ENCODE data around the gene ZNF524.

Gene ZNF524

DNA sequence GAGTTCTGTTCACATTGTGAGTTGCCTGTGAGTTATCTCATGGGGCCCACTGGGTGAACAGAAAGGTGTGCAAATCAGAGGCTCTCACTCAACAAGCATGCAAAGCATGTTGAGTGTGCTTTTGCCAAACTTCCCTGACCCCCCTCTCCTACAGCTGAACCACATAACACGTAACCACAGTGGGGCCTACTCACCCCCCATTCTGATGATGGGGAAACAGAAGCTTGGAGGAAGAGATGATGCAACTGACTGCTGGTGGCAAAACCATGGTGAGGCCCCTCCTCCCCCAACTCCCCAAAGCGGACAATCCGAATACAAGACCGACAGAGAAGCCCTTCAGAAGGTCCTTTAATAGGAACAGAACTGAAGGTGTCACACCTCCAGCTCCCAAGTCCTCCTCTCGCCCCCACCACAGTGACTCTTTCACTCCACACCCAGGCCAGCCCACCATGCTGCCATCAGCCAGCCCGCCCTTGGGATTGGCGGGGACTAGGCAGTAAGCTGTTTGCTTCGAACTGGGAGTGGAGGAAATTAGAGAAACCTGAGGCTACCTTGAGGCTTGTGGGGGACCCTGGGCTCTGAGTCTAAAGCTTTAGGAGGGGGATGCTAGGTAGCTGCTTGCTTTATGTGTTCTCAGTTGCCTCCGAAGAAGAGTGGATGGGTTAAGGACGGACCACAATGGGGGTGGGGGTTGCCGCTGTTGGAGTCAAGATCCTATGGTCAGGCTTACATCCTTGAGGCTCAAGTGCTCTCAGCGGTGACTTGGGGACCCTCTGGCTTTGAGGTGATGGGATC lies 20.5 kb downstream of the ZNF524 start:
- peak; percentile 17 for DNase-seq (ENCODE audit: low spot score)

DNA sequence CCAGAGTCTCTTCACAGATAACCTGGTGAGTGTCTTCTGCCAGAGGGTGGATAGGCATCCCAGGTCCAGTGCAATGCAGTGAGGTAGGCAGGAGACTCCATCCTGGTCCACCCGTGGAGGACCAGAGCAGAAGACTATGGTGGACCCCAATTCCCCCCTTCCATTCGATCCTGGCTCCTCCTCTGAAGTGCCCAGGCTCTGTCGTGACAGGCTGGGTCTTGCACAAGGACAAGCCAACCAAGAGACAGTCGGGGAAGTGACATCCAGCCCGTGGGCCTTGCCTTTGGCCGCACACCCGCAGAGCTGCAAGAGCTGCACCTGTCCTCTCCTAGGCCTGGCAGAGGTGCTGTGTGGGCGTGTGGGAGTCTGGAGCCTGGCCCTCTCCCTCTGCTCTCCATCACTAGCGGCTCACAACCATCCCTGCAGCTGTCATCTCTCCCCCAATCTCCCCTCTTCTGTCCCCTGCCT lies 21.2 kb downstream of the ZNF524 start:
- DNase-seq (ENCODE audit: low spot score): no peak

DNA sequence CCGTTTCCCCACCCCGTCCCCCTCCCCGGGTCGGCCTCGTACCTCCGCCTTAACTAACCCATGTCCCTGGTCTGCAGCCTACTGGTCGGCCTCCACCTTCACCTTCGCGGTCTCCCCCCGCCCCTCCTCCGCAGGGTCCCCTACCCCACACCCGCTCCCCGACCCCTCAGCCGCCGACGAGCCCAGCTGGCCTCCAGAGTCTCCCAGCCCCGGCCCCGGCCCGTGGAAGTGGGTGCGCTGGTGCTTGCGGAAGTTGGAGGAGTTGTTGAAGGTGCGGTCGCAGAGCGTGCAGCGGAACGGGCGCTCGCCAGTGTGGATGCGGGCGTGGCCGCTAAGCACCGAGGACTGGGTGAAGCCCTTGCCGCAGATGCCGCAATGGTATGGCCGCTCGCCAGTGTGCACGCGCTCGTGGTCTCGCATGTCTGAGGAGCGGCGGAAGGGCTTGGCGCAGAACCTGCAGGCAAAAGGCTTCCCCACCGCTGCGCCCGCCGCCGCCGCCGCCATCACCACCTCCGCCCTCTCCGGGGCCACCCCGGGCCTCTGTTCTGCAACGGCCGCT lies 21.7 kb downstream of the ZNF524 start:
- DNase-seq (ENCODE audit: low spot score): no peak

DNA sequence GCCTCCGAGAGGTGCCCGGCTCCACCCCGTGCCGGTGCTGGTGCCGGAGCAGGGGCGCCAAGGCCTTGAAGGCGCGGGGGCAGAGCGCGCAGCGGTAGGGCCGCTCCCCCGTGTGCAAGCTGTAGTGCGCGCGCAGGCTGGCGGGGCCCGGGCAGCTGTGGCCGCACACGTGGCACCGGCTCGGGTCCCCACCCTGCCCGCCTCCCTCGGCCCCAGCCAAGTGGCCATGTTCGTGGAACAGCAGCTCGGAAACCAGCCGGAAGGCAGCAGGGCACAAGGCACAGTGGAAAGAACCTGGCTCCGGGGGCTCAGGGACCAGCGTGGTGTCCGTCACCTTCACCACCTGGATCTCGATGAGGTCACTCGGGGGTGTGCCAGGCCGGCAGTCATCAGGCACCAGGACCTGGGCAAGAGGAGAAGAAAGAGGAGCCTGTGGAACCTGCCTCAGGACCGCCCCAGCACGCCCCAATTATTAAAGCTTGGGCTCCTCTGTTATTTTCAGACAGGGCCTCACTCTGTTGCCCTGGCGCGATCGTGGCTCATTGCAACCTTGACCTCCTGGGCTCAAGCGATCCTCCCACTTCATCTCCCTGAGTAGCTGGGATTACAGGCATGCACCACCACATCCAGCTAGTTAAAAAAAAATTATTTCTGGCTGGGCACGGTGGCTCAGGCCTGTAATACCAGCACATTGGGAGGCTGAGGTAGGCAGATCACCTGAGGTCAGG lies 22.3 kb downstream of the ZNF524 start:
- DNase-seq (ENCODE audit: low spot score): no peak

DNA sequence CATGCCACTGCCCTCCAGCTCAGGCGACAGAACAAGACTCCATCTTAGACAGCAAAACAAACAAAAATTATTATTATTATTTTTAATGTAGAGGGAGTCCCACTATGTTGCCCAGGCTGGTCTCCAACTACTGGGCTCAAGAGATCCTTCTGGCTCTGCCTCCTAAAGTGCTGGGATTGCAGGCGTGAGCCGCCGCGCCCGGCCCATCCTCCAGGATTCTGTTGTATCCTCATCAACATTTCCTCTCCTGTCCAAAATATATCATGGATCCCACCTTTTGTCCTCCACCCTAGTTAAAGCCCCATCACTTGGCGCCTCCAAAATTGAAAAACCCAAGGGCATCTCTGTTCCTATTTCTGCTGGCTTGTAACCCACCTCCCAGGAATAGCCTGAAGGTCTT lies 23.0 kb downstream of the ZNF524 start:
- no peak for DNase-seq (ENCODE audit: low spot score)

DNA sequence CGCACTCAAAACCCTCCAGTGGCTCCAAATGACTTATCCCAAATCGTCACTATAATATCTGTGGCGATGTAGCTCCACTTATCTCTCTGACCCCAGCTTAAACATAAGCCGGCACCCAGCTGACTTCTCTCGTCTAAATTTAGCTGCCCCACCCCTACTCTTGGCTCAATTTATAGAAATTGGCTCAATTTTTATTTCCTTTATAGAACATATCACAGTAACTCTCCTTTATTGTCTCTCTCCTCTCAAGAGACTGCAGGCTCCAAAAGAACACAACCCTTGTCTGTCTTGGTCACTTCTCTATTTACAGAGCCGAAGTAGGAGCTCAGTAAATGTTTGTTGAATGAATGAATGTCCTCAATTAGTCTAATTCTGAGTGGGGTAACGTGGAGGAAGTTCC lies 23.5 kb downstream of the ZNF524 start:
- no peak for DNase-seq (ENCODE audit: low spot score)

DNA sequence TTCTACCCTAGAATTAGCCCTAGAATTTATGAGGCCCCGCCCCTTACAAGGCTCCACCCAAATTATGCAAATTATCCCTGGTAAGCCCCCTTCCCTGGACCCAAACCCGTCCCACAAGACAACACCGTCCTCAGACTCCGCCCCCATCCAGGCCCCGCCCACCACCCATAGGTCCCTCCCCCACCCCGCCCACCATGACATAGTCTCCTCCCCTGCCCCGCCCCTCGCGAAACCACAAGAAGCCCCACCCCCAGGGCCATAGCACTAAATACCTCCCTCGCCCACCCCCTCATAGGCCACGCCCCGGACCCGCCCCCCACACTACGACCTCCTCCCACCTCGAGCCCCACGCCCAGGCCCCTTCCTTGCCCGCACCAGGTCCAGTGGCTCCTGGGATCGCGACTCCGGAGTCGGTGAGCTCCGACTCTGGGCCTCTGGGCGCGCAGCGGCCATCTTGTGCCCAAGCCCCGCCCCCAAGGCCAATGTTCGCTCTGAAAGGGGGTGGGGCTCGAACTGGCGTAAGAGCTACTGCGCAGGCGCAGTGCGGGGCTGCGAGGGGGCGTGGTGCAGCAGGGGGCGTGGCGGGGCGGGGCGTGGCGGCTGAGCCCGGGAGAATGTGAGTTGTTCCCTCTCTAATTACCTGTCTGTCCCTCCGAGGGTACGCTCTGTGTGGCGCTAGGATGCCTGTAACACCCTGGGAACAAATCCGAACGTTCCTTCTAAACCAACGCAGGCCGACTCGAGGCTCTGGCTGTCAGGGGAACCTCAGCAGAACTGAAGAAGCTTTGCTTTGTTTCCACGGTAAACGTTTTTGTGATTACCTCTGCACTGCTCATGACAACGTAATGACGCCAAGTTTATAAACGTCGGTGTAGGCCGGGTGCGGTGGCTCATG lies 24.3 kb downstream of the ZNF524 start, which contains the start of gene ZNF784:
TSS of gene ZNF784 (minus strand) at position 458 of the 895 bp plus-strand sequence. CDS start at position 453, 5 bp downstream.
- peak; percentile 90 for DNase-seq (ENCODE audit: low spot score)

DNA sequence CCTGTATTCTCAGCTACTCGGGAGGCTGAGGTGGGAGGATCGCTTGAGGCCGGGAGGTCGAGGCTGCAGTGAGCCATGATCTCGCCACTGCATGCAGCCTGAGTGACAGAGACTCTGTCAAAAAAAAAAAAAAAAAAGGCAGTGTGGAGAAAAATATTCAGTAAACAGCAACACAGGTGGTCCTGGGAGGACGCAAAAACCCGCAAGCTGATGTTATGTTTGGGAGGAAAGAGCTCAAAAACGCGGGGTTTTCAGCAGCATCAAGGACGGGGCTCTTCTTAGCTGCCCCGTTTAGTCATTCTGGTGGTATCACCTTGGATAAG lies 24.9 kb downstream of the ZNF524 start:
- DNase-seq (ENCODE audit: low spot score): no peak

DNA sequence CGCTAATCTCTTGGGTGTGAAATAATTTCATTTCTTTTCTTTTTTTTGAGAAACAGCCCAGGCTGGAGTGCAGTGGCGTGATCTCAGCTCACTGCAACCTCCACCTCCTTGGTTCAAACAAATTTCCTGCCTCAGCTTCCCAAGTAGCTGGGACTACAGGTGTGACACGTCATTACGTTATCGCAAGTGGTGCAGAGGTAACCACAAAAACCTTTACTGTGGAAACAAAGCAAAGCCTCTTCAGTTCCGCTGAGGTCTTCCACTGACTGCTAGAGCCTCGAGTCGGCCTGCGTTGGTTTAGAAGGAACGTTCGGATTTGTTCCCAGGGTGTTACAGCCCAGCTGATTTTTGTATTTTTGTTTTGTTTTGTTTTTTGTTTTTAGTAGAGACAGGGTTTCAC lies 26.3 kb downstream of the ZNF524 start:
- peak; percentile 73 for DNase-seq (ENCODE audit: low spot score)

DNA sequence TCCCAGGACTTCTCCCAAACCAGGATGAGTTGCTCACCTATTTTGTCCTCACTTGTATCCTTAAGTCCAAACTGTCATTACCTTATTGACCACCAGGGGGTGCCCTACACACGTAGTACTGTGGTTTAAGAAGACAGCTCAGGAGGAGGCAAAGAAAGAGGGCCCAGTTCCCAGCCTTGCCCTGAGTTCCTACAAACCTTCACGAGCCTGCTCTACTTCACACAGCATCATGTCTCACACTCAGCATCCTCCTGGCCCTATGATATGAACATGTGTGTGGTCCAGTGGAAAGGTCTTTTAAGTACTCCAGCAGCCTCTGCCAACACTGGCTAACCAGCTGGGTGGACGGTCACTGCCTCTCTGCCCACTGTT lies 32.4 kb downstream of the ZNF524 start:
- peak; percentile 94 for DNase-seq (ENCODE audit: low spot score)

DNA sequence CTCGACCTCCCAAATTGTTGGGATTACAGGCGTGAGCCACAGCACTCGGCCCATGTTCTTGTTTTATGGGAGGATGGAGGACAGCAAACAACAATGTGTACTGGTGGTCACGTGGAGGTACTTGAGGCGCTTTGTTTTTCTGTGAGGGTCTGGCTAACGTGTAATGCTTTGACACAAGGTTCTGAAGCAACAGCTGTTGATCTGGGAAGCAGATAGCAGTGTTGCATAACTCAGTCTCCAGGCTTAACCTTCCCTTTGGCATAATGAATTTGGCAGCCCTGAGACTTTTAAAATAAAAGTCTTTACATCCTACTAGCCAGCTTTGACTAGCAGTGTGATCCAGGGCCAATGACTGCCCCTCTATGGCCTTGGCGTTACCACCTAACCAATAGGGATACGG lies 33.8 kb downstream of the ZNF524 start:
- no peak for DNase-seq (ENCODE audit: low spot score)

DNA sequence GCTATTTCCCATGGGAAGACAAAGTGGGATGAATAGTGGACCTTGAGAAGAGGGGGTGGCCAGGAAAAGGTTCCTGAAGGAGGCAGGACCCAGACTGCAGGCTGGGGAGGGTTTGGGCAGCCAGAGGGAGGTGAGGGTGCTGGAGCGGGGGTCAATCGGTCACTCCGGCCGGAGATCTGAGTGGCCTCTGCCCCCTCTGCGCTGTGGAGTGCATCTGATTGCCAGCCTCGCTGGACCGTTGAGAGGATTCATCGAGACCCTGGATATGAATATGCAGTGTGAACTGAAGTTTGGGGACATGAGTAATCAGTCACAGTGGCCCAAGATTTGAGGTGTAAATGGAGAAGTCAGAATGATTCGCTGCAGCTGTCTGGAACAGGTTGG lies 35.2 kb downstream of the ZNF524 start:
- no peak for DNase-seq (ENCODE audit: low spot score)

DNA sequence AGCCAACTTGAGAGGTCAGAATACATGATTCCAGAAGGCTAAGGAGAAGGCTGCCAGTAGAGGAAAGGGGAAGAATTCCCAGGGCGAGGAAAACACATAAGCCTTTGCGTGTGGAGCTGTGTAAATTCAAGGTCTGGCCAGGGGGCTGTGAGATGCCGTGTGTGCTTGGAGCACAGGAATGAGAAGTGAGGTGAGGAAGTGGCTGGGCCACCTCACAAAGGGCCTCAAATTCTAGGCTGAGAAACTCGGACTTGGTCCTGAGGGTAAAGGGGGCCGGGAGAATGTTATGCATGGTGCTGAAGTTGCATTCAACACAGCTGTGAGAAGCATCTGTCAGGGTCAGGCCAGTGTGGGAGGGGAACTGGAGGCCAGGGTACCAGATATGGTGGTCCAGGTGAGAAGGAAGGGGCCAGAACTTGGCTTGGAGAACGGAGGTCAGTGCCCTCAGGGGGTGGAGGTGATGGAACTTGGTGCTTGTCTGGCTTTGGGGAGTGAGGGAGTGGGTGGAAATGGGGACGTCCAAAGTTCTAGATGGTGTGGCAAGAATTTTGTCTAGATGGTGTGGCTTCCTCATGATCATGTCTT lies 35.9 kb downstream of the ZNF524 start:
- DNase-seq (ENCODE audit: low spot score): no peak

DNA sequence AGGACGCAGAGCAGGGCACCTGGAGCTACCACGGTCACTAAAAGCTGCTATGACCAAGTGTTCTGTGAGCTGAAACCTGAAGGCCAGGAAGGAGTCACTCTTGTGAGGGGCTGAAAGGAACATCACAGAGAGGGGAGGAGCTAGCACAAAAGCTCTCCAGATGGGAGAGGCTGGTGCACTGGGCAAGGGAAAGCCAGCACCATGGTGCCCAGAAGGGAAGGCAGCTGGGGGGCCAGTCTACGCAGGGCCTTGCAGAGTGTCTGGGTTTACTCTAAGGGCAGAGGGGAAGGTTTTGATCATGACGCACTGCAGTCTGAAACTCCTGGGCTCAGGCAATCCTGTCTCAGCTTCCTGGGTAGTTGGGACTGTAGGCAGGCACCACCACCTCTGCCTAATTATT lies 36.6 kb downstream of the ZNF524 start:
- no peak for DNase-seq (ENCODE audit: low spot score)

DNA sequence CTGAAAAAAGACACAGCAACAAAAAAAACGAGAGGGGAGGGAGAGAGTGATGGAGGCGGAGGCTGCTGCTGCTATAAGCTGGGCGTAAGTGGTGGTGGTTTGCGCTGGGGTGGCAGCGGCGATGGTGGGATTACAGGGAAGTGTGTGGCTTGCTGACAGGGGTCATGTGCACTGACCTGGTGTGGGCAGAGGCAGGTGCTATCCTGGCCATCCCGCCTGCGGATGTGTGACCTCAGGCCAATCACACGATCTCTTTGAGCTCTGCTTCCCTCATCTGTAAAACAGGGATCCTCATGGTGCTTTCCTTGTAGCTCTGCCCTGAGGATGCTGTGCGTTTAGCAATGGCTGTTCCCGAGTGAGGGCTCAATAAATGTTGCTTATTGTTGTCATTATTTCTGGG lies 37.4 kb downstream of the ZNF524 start:
- no peak for DNase-seq (ENCODE audit: low spot score)

DNA sequence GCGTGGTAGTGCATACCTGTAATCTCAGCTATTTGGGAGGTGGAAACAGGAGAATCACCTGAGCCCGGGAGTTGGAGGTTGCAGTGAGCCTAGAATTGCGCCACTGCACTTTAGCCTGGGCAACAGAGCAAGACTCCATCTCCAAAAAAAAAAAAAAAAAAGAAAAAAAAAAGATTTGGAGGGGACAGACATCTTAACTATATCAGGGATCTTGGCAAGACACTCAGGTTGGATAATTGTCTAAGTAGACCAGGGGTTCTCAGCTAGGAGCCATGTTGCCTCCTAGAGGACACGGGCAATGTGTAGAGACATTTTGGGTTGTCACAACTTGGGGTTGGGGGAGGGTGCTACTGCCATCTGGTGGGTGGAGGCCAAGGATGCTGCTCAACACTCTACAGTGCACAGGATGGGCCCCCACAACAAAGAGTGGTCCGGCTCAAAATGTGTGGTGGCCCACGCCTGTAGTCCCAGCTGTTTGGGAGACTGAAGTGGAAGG lies 38.8 kb downstream of the ZNF524 start:
- DNase-seq (ENCODE audit: low spot score): peak; percentile 70

DNA sequence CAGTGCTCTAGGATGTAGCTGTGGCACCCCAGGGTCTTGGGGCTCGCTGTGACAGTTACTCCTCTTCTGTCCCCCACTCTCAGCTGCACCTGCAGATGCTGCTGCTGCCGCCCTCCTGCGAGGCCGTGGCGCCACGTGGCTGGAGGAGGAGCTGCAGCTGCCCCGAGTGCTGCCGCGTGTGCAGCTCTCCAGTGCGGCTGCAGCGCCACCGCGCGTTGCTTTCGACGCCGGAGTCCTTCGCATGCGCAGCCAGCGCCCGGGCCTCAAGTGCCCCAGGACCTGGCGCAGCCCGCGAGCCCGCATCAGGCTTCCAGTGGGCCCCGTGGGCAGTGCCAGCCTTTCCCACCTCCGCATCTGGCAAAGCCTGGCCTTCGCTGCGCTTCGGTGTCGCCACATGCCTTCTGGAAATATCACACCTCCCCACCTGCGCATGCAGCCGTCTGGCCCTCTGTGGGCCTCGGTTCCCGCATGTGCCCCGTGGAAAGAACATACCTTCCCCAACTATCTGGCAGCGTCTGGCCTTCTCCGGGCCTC lies 40.0 kb downstream of the ZNF524 start:
- DNase-seq (ENCODE audit: low spot score): peak; percentile 72

DNA sequence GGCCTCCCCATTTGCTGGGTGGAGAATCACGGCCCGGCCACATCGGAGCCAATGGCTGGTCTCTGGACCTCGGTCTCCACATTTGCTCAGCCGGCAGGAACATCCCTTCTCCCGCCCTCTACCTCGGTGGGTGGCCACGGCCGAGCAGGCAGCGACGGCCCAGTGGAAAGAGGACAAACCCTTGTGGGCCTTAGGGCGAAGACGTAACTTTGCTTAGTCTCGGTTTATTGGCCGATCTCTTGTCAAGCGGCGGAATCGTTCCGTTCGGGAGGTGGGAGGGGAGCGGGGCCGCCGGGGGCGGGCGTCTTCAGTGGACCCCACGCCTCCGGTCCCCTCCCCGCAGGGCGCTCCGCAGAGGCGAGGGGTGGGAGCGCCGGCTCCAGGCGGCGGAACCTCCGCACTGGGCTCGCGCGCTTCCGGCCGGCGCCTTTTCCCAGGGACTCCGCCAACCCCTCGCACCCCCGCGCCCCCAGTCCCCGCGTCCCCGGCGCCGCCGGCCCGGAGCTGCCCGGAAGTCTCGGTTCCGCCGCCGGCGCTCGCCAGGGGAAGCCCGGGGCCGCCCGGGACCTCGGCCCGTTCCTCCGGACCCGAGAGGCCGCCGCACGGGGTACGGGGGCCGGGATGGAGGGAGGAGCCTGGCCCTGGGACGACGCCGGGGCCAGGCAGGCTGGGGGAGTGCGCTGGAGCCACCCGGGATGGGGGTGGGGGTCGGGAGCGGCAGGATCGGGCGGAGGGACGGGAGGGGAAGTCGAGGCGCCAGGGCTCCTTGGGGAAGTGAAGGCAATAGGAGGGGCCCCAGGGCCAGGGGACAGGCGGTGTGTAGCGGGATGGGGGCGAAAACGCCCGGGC lies 40.7 kb downstream of the ZNF524 start, which contains the start of gene ZNF580:
TSS of gene ZNF580 (plus strand) at position 426 of the 849 bp plus-strand sequence. CDS start 1,507 bp downstream, outside the sequence.
- DNase-seq (ENCODE audit: low spot score): peak; percentile 53

DNA sequence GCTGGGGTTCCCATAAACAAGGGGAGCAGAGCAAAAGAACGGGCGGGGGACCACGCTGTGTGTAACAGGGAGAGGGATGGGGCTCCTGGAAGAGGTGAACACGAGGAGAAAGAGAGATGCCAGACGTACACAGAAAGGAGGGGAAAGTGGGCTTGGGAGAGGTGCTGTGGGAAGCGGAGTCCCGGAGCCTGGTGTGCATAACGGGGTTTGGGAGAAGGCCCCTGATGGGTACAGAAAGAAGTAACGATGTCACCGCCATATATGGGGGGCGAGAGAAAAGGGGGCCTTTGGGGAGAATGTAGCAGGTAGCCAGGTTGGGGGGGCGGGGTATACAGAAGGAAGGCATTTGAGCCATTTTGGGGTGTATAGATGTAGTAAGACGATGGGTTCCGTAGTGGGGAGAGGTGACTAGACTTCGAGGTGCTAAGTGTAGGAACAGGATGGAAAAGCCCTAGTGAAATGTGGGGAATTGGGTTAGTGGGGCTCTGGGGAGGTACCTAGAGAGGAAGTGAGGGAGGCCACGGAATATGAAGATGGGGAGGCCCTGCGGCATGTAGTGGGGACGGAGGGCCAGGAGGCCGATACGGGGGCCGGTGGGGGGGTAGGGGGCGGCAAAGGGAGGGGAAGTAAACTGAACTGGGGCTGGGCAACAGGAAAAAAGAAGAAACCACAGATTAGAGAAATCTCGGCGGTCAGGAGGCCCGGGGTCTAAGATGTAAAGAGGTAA lies 41.5 kb downstream of the ZNF524 start:
- DNase-seq (ENCODE audit: low spot score): peak; percentile 26

Data from CD4-positive, alpha-beta T cell treated with Interleukin-15 for 4 hours (primary cell).